ENCODE results near the gene HLX.

Gene HLX

GRCh38 chr1:220901881-220902280 lies 22.6 kb downstream of the HLX start:
- DNase-seq = no peak

GRCh38 chr1:220902916-220903315 lies 23.7 kb downstream of the HLX start:
- no peak for DNase-seq

GRCh38 chr1:220904876-220905275 lies 25.6 kb downstream of the HLX start:
- DNase-seq = no peak

GRCh38 chr1:220905650-220906560 lies 26.7 kb downstream of the HLX start:
- no peak for DNase-seq

- no peak for DNase-seq
Measured at GRCh38 chr1:220906561-220907334, 27.5 kb downstream of the HLX start.

GRCh38 chr1:220908757-220909156 lies 29.5 kb downstream of the HLX start:
- no peak for DNase-seq

GRCh38 chr1:220910021-220910420 lies 30.8 kb downstream of the HLX start:
- no peak for DNase-seq

- DNase-seq = no peak
Measured at GRCh38 chr1:220914283-220915116, 35.3 kb downstream of the HLX start.

GRCh38 chr1:220915117-220915440 lies 35.8 kb downstream of the HLX start:
- no peak for DNase-seq

GRCh38 chr1:220915954-220916353 lies 36.7 kb downstream of the HLX start:
- DNase-seq = no peak

- DNase-seq = no peak
Measured at GRCh38 chr1:220917101-220917500, 37.9 kb downstream of the HLX start.

- no peak for DNase-seq
Measured at GRCh38 chr1:220917535-220918209, 38.4 kb downstream of the HLX start.

GRCh38 chr1:220918285-220918951 lies 39.2 kb downstream of the HLX start:
- no peak for DNase-seq

GRCh38 chr1:220920967-220921366 lies 41.7 kb downstream of the HLX start:
- DNase-seq = no peak

GRCh38 chr1:220921498-220921897 lies 42.3 kb downstream of the HLX start:
- no peak for DNase-seq

- no peak for DNase-seq
Measured at GRCh38 chr1:220921971-220922635, 42.9 kb downstream of the HLX start.

GRCh38 chr1:220922951-220923350 lies 43.7 kb downstream of the HLX start:
- DNase-seq = no peak

GRCh38 chr1:220924331-220924970 lies 45.2 kb downstream of the HLX start:
- DNase-seq = no peak

- DNase-seq = no peak
Measured at GRCh38 chr1:220925707-220926106, 46.5 kb downstream of the HLX start.

- DNase-seq = no peak
Measured at GRCh38 chr1:220926146-220926545, 46.9 kb downstream of the HLX start.

- DNase-seq = no peak
Measured at GRCh38 chr1:220927442-220927841, 48.2 kb downstream of the HLX start.
